Raji (cell line): Measurements from ENCODE around the gene SYPL2.

Experiments used
- POLR2A ChIP-seq: IDR thresholded peaks from 2 replicates; pipeline ENCODE4 v1.6.1; 2011; ENCODE audit warnings: low read depth, low read length, control low read depth; ENCODE audit not compliant: insufficient read depth

The SYPL2 gene

GRCh38 chr1:109466452-109467300 lies at the start of gene SYPL2:
SYPL2 (plus strand) TSS chr1:109466546; CDS start chr1:109466844, 298 bp downstream.
- no peak for TF ChIP-seq POLR2A

- no peak for TF ChIP-seq POLR2A
Observed at GRCh38 chr1:109423498-109423897, 42.8 kb upstream of the SYPL2 start.

- no peak for TF ChIP-seq POLR2A
Observed at GRCh38 chr1:109425391-109426280, 40.7 kb upstream of the SYPL2 start.

GRCh38 chr1:109426281-109427170 lies 39.8 kb upstream of the SYPL2 start, which contains the start of gene PSMA5:
PSMA5 (minus strand) TSS chr1:109426448; CDS start chr1:109426330, 118 bp downstream.
- TF ChIP-seq POLR2A: peak; percentile 97

- TF ChIP-seq POLR2A: no peak
Observed at GRCh38 chr1:109427171-109427467, 39.2 kb upstream of the SYPL2 start.

- TF ChIP-seq POLR2A: no peak
Observed at GRCh38 chr1:109432336-109432735, 34.0 kb upstream of the SYPL2 start.

- no peak for TF ChIP-seq POLR2A
Observed at GRCh38 chr1:109433322-109433721, 33.0 kb upstream of the SYPL2 start.

- TF ChIP-seq POLR2A: no peak
Observed at GRCh38 chr1:109434484-109434883, 31.9 kb upstream of the SYPL2 start.

- TF ChIP-seq POLR2A: no peak
Observed at GRCh38 chr1:109438798-109439297, 27.5 kb upstream of the SYPL2 start.

- no peak for TF ChIP-seq POLR2A
Observed at GRCh38 chr1:109441069-109441468, 25.3 kb upstream of the SYPL2 start.

GRCh38 chr1:109443476-109443875 lies 22.9 kb upstream of the SYPL2 start:
- TF ChIP-seq POLR2A: no peak

- no peak for TF ChIP-seq POLR2A
Observed at GRCh38 chr1:109444346-109444745, 22.0 kb upstream of the SYPL2 start.

GRCh38 chr1:109447524-109447923 lies 18.8 kb upstream of the SYPL2 start:
- TF ChIP-seq POLR2A: no peak

- TF ChIP-seq POLR2A: no peak
Observed at GRCh38 chr1:109454497-109455133, 11.7 kb upstream of the SYPL2 start.

- no peak for TF ChIP-seq POLR2A
Observed at GRCh38 chr1:109457819-109458218, 8.5 kb upstream of the SYPL2 start.

- no peak for TF ChIP-seq POLR2A
Observed at GRCh38 chr1:109466125-109466451, 258 bp upstream of the SYPL2 start.
